Loucy (cell line): ENCODE results near the gene INO80B.
A peak's percentile ranks its signal among the peaks of the same experiment; 100 is the strongest.

Experiments
- H2AFZ ChIP-seq: fragments of 200-600 bp; sonication (generic); 2 replicates; pipeline ENCODE4 v1.6.0; 2016; ENCODE audit warnings: antibody characterized with exemption, mild to moderate bottlenecking, low read length, moderate library complexity
- H3F3A ChIP-seq: fragments of 200-600 bp; 2 replicates; pipeline ENCODE4 v1.6.0; 2016; ENCODE audit warnings: antibody characterized with exemption, low read depth, mild to moderate bottlenecking
- H3K27me3 ChIP-seq: fragments of 200-600 bp; sonication (generic); 2 replicates; pipeline ENCODE4 v1.6.1; 2014; ENCODE audit warnings: low read length, mild to moderate bottlenecking; ENCODE audit not compliant: insufficient read depth, poor library complexity, severe bottlenecking
- H3K36me3 ChIP-seq: fragments of 200-600 bp; sonication (generic); 2 replicates; pipeline ENCODE4 v1.6.1; 2016; ENCODE audit warnings: low read length; ENCODE audit not compliant: insufficient read depth
- H3K4me1 ChIP-seq: fragments of 200-600 bp; sonication (generic); 2 replicates; pipeline ENCODE4 v1.5.1; 2014; ENCODE audit warnings: low read length, mild to moderate bottlenecking; ENCODE audit not compliant: insufficient read depth, poor library complexity, severe bottlenecking
- H3K4me2 ChIP-seq: fragments of 200-600 bp; sonication (generic); 2 replicates; pipeline ENCODE4 v1.6.0; 2014; ENCODE audit warnings: antibody characterized with exemption, low read length, low read depth, mild to moderate bottlenecking; ENCODE audit not compliant: poor library complexity, severe bottlenecking
- H3K4me3 ChIP-seq: fragments of 200-600 bp; sonication (generic); 2 replicates; pipeline ENCODE4 v1.5.1; 2014; ENCODE audit warnings: low read length, mild to moderate bottlenecking, mixed read lengths; ENCODE audit not compliant: poor library complexity, severe bottlenecking
- H3K79me2 ChIP-seq: fragments of 200-600 bp; sonication (generic); 2 replicates; pipeline ENCODE4 v1.6.1; 2014; ENCODE audit warnings: low read length; ENCODE audit not compliant: insufficient read depth
- H3K9ac ChIP-seq: fragments of 200-600 bp; sonication (generic); 2 replicates; pipeline ENCODE4 v1.6.0; 2014; ENCODE audit warnings: mild to moderate bottlenecking, low read depth, low read length, moderate library complexity; ENCODE audit not compliant: poor library complexity, severe bottlenecking
- H3K9me2 ChIP-seq: fragments of 200-600 bp; sonication (generic); replicated peaks from 2 replicates; pipeline ENCODE4 v1.6.1; 2016; ENCODE audit warnings: low read depth, low read length, mixed read lengths
- H3K9me3 ChIP-seq: fragments of 200-600 bp; sonication (generic); 2 replicates; pipeline ENCODE4 v1.6.1; 2014; ENCODE audit warnings: mild to moderate bottlenecking, antibody characterized with exemption, low read length, low read depth; ENCODE audit not compliant: insufficient read depth
- H4K20me1 ChIP-seq: fragments of 200-600 bp; sonication (generic); 2 replicates; pipeline ENCODE4 v1.6.0; 2014; ENCODE audit warnings: antibody characterized with exemption, low read length, mild to moderate bottlenecking; ENCODE audit not compliant: insufficient read depth, poor library complexity, severe bottlenecking
- CTCF ChIP-seq: fragments of 200-600 bp; sonication (generic); conservative IDR thresholded peaks from 2 replicates; pipeline ENCODE4 v1.5.1; 2014; ENCODE audit warnings: mild to moderate bottlenecking, antibody characterized with exemption, low read length
- EZH2phosphoT487 ChIP-seq: fragments of 200-600 bp; IDR thresholded peaks from 2 replicates; pipeline ENCODE4 v1.6.1; 2018; ENCODE audit warnings: antibody characterized with exemption, mild to moderate bottlenecking, moderate library complexity, borderline replicate concordance

Gene INO80B

GRCh38 chr2:74474899-74475298 lies 20.0 kb downstream of the INO80B start:
- Histone ChIP-seq H3K4me1 (peaks cover 24% of the 10 kb centered on the region), H3K9me3 (no peaks in the 10 kb centered on the region), H3F3A (peaks cover 5% of the 10 kb centered on the region; the same call in 1 of the 2 replicates), H4K20me1 (no peaks in the 10 kb centered on the region), H3K9me2 (no peaks in the 10 kb centered on the region), H2AFZ (no peak overlapping the region), H3K4me3 (no peak overlapping the region), H3K27me3 (no peaks in the 10 kb centered on the region), H3K4me2 (no peak overlapping the region), H3K79me2 (peaks cover 25% of the 10 kb centered on the region), H3K36me3 (peaks cover 6% of the 10 kb centered on the region; the same call in 1 of the 2 replicates), H3K9ac (no peak overlapping the region)
- TF ChIP-seq EZH2phosphoT487 = no peak
- TF ChIP-seq CTCF = peak; percentile 56

GRCh38 chr2:74481431-74481830 lies 26.5 kb downstream of the INO80B start:
- Histone ChIP-seq H2AFZ (no peak overlapping the region), H3K9me2 (no peaks in the 10 kb centered on the region), H3K4me3 (peak overlapping the region; percentile 79), H3K4me2 (peak overlapping the region; percentile 93), H4K20me1 (peaks cover 9% of the 10 kb centered on the region), H3K36me3 (no peaks in the 10 kb centered on the region), H3K79me2 (peaks cover 53% of the 10 kb centered on the region), H3K9ac (peak overlapping the region; percentile 80), H3K27me3 (no peaks in the 10 kb centered on the region), H3F3A (no peaks in the 10 kb centered on the region), H3K4me1 (peaks cover 29% of the 10 kb centered on the region), H3K9me3 (no peaks in the 10 kb centered on the region)
- no peak for TF ChIP-seq EZH2phosphoT487
- no peak for TF ChIP-seq CTCF

- no peaks in the 10 kb centered on the region for H3K27me3 ChIP-seq
- peak overlapping the region; percentile 79 for H3K4me3 ChIP-seq
- H4K20me1 ChIP-seq = peaks cover 9% of the 10 kb centered on the region
- H3K9me3 ChIP-seq = no peaks in the 10 kb centered on the region
- H3F3A ChIP-seq = no peaks in the 10 kb centered on the region
- peaks cover 53% of the 10 kb centered on the region for H3K79me2 ChIP-seq
- peak overlapping the region; percentile 80 for H3K9ac ChIP-seq
- no peaks in the 10 kb centered on the region for H3K9me2 ChIP-seq
- H3K4me2 ChIP-seq = peak overlapping the region; percentile 93
- H3K4me1 ChIP-seq = peaks cover 29% of the 10 kb centered on the region
- TF ChIP-seq CTCF (no peak), EZH2phosphoT487 (no peak)
- H3K36me3 ChIP-seq = no peaks in the 10 kb centered on the region
- H2AFZ ChIP-seq = peak overlapping the region; percentile 82
Measured at GRCh38 chr2:74481961-74482800, 27.3 kb downstream of the INO80B start.
